Measurements from ENCODE around the gene BLOC1S1. TPM values are rescaled to one million over a fixed set of nuclear protein-coding genes. Genes with fewer than 3 reads are reported as not detected.

Gene BLOC1S1
- total and polyA plus RNA-seq, 12 donors = 68.3 to 515 (median 105) TPM

GRCh38 chr12:55720071-55720564, 4.3 kb downstream of the BLOC1S1 start, which contains the start of gene RDH5:
RDH5 (plus strand) TSS chr12:55720393; CDS start chr12:55721185, 792 bp downstream.
- intact Hi-C loops (cut with DNase I) = loop anchor here in 7 of 10 donors (2.0 to 5.0 kb wide), 5 partner anchors 37 to 63 kb away; a partner anchor contains a TSS
- no peaks in the 10 kb centered on the region for H3K9me3 ChIP-seq
- no peak for TF ChIP-seq CTCF (IDR thresholded peaks at IDR 0.05)
- H3K27ac ChIP-seq = peak within 1 kb of the TSS; percentile 5 to 97 (median 92)
- H3K4me3 ChIP-seq = peak within 1 kb of the TSS in 2 of 10 donors; percentile 5 to 10
- DNase-seq = peak in 1 of 2 donors; percentile 60
- ATAC-seq = peak; percentile 31 to 72 (median 38)
- H3K4me1 ChIP-seq = peaks cover 33 to 87% (median 79%) of the 10 kb centered on the region in 9 donors
- WGBS, 2 donors = 42 to 55% methylated on average over 6 of the region's 6 CpGs
- no peaks in the 10 kb centered on the region for H3K27me3 ChIP-seq
- H3K36me3 ChIP-seq = peaks cover 0 to 56% (median 11%) of the 10 kb centered on the region in 9 donors

DNA sequence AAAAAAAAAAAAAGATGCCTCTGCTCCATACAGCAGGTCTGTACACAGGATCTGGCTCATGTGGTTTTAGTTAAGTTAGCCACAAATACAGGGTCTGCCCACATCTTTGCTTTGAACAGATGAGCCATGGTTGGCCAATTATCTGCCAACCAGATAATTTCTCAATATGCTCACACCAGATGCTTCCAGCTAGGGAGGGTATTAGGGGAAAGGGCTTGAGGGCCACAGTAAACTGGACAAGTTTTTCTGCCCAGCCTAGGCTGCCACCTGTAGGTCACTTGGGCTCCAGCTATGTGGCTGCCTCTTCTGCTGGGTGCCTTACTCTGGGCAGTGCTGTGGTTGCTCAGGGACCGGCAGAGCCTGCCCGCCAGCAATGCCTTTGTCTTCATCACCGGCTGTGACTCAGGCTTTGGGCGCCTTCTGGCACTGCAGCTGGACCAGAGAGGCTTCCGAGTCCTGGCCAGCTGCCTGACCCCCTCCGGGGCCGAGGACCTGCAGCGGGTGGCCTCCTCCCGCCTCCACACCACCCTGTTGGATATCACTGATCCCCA, 5.1 kb downstream of the BLOC1S1 start:
- Histone ChIP-seq H3K27ac (peak overlapping the region in 9 of 10 donors; percentile 62 to 96 (median 92)), H3K27me3 (no peaks in the 10 kb centered on the region), H3K36me3 (peaks cover 0 to 65% (median 16%) of the 10 kb centered on the region in 9 donors), H3K4me1 (peaks cover 27 to 88% (median 80%) of the 10 kb centered on the region in 9 donors), H3K9me3 (no peaks in the 10 kb centered on the region), H3K4me3 (peak overlapping the region in 2 of 10 donors; percentile 5 to 10)
- intact Hi-C loops (cut with DNase I) = loop anchor here in 7 of 10 donors (2.0 to 5.0 kb wide), 5 partner anchors 38 to 64 kb away; a partner anchor contains a TSS
- whole genome bisulfite sequencing, 2 donors = 22 to 25% methylated on average over 9 of the region's 9 CpGs
- ATAC-seq (peak; percentile 44 to 77 (median 60)), DNase-seq (peak in 1 of 2 donors; percentile 64)
- TF ChIP-seq CTCF (IDR thresholded peaks at IDR 0.05) = peak; percentile 23 to 73 (median 59)

GRCh38 chr12:55721601-55722213, 5.9 kb downstream of the BLOC1S1 start:
- Histone ChIP-seq H3K27me3 (no peaks in the 10 kb centered on the region), H3K36me3 (peaks cover 0 to 72% (median 23%) of the 10 kb centered on the region in 9 donors), H3K27ac (peak overlapping the region in 9 of 10 donors; percentile 62 to 96 (median 92)), H3K9me3 (no peaks in the 10 kb centered on the region), H3K4me3 (peak overlapping the region in 1 of 10 donors; percentile 5), H3K4me1 (peaks cover 27 to 91% (median 83%) of the 10 kb centered on the region in 9 donors)
- ATAC-seq (no peak), DNase-seq (no peak)
- intact Hi-C loops (cut with DNase I) = loop anchor here in 7 of 10 donors (2.0 to 5.0 kb wide), 5 partner anchors 39 to 64 kb away; a partner anchor contains a TSS
- 68 to 77% methylated on average over 14 of the region's 14 CpGs for WGBS, 2 donors
- TF ChIP-seq CTCF (IDR thresholded peaks at IDR 0.05) = no peak

DNA sequence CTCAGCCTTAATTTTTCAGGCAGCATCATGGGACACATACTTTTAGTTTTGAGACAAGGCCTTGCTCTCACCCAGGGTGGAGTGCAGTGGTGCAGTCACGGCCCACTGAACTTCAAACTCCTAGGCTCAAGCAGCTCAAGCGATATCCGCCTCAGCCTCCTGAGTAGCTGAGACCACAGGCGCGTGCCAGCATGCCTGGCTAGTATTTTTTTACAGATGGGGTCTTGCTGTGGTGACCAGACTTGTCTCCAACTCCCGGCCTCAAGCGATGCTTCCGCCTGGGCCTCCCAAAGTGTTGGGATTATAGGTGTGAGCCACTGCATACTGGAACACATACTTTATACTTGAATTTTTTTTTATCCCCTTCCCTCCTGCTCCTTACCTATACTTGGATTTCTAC, 7.1 kb downstream of the BLOC1S1 start:
- intact Hi-C loops (cut with DNase I) = loop anchor here in 6 of 10 donors (5.0 kb wide), 3 partner anchors 41 to 66 kb away; a partner anchor contains a TSS
- Histone ChIP-seq H3K36me3 (peaks cover 0 to 82% (median 29%) of the 10 kb centered on the region in 9 donors), H3K27me3 (no peaks in the 10 kb centered on the region), H3K4me3 (no peak overlapping the region), H3K4me1 (peaks cover 25 to 91% (median 83%) of the 10 kb centered on the region in 9 donors), H3K27ac (peak overlapping the region in 6 of 10 donors; percentile 15 to 92 (median 46)), H3K9me3 (no peaks in the 10 kb centered on the region)
- DNase-seq (no peak), ATAC-seq (no peak)
- 93 to 96% methylated on average over 8 of the region's 8 CpGs for WGBS, 2 donors
- no peak for TF ChIP-seq CTCF (IDR thresholded peaks at IDR 0.05)
